NOMO-1 (cell line): ENCODE measurements around the gene IGSF3.
"Not testable (repeated sequence)": the region's sequence is repeated elsewhere in the genome, so short reads cannot be mapped to it uniquely, and the experiment has no call there.

ENCODE experiments used
- DNase-seq, 2 experiments: peaks; one replicate each; lab custom pipeline; 2025; ENCODE audit not compliant: unreplicated experiment in 2 of 2; lab: John Stamatoyannopoulos, UW

IGSF3 gene

DNA sequence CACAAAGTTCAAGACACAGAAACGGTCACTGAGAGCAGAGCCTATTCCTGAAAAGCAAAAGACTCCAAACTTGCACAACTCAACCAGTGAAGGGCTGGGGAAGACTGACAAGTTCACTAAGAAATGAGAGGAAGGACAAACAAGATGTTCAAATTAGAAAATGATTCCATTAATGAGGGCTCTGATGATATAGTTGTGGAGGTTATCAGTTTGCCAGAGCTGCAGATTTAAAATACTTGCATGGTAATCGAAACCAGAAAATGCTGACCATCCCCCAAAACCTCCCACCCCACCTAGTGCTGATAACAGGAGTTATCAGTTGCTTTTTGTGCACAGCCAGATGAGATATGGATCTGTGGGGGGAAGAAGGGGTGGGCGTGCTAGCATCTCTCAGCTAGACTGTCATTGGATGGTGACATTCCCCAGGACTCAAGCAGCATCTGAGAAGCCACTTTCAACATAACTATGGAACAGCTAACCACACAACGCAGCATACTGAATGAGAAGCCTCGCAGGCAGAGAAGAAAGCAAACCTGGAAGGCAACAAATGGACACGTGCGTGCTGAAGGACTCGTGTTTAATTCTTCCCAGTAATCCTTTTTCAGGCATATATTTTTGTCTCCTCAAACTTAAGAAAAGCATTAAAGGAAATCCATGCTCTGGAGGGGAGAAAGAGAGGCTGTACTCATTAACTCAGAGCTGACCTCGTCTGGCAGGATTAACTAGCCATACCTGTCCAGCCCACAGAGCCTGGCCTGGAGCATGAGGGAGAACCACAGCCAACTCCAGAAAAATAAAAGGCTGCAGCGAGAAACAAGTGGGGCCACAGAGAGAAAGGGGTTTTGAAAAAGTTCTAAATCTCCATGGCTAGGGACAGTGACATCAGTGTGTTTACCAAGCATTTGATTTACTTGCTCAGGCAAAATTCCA lies 35.3 kb downstream of the IGSF3 start:
- DNase-seq, result not testable (repeated sequence)

DNA sequence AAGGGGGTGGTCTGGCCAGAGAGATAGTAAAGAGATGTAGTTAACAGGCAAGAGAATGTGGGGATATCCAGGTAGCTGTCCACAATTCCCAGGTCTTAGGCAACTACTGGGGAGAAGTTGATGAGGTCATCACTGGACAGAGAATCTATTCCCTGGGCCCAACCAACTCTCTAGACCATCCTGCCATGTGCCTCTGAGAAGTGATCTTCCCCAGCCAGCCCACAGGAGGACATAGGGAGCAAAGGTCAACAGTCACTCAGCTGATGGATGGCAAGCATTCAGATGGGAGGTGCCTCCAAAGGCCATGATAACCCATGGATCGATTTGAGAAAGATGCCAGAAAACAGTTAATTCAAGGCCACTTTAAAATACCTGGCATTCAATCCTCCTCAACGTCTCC lies 36.0 kb downstream of the IGSF3 start:
- DNase-seq, result not testable (repeated sequence)

DNA sequence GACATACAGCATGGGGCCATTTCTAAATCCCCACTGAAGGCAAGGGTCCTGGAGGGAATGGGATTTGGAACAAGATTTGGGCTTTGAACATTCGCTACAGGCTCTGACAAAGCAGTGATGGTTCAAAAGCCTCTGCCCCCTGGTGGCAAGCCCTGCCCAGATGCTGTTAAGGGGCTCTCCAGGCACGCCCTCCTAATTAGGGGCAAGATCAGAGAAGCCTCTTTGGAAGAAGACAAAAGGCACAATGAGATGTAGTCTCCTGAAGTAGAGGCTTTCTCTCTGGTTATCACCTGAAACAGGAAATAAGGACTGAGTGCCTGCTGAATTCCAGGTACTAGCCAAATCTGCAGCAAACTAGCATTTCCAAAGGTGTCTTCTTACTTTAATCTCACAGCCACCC lies 37.5 kb downstream of the IGSF3 start:
- DNase-seq, result not testable (repeated sequence)

DNA sequence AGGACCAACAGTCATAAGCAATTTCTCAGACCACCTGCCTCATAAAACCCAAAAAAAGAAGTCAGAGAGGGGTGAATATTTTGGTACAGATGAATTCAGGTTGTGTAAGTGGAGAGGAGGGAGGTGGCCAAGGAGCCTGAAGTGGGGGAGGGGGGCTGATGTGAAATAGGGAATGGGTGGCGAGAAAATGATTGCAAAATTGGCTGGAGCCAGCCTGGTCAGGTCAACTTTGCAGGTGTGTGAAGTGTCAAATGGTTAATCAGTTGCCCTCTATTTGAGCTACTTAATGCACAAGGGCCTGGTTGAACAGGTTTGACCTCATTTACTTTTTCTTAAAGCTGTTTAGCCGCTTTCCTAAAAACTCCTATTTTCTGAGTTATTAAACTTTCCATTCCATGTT lies 38.1 kb downstream of the IGSF3 start:
- DNase-seq, result not testable (repeated sequence)

DNA sequence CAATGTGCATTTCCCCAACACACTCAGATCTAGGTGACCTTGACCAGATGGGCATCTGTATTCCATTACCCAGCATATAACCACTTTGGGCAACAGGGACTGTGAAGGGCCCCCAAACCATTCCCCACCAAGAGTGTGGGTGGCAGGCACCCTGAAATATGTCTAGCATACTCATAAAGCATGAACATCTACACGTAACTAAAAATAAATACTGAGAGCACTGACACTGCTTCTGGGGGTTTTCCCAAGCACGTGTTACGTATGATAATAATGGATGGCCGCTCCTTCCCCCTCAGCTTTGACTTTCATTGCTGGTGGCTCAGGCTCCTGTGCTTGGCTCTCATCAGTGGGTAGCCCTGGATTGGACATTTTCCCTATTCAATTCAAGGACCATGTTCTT lies 39.1 kb downstream of the IGSF3 start:
- no peak for DNase-seq

DNA sequence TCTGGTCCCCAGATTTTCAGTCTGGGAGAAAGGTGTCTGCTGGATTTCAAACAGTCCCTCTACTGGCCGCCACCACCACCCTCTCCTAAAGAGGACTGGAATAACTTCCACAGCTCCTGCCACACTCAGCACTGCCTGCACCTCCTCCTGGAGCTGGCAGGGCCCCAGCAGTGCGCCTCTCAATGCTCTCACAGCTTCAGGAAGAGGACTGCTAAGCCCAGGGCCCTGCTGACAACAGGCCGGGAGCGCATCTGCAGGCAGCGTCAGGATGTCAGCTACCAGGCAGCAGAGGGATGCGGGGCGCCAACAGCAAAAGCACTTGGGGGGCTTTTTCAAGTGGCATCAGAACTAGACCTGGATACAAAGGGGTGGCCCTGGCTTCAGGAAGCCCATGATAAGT lies 40.2 kb downstream of the IGSF3 start:
- not testable (repeated sequence) for DNase-seq

DNA sequence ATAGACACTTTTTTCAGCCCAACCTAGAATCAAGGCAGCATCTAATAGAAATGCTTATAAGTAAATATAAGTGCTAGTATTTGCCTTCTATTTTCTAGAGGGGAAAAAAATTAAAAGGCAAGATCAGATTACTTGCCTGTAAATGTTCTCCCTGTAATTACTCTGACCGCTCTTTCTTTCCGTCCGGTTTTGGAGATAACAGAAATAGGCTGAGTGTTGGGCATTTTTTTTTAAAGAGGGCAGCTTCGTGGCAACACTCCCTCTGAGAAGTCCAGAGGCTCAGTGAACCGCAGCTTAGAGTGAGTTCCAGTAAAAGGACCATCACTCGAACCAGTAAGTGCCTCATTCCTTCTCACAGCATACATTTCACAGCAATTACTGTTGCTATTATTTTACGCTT lies 40.6 kb downstream of the IGSF3 start:
- DNase-seq, result not testable (repeated sequence)

DNA sequence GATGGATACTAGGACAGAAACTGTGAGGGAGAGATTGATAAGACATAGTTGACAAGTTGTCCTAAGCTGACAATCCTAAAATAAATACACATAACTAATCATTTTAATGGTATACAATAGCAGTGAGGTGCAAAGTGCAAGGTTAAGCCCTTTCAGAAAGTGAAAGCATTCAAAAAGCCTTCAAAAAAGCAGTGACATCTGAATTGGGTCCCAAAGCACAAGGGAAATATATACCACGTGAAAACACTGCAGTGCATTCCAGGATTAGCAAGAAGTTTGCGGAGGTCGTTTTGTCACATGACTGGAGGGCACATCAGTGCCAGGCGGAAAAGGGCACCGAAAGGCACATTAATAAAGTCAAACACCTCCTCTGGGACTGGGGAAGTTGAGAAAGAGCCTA lies 42.4 kb downstream of the IGSF3 start:
- not testable (repeated sequence) for DNase-seq

DNA sequence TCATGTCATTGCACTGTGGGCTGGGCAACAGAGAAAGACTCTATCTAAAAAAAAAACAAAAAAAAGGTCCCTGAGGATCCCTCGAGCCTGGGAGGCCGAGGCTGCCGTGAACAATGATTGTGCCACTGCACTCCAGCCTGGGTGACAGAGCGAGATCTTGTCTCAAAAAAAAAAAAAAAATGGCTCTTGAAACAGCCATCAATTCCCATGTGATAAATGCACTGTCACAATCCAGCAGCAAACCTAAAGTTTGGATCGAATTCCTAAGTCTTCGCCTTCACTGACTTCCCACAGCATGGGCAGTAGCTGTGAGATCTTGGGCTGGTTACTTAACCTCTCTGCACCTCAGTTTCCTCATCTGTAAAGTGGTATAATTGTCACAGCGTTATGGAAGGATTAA lies 43.5 kb downstream of the IGSF3 start:
- DNase-seq, result no peak

DNA sequence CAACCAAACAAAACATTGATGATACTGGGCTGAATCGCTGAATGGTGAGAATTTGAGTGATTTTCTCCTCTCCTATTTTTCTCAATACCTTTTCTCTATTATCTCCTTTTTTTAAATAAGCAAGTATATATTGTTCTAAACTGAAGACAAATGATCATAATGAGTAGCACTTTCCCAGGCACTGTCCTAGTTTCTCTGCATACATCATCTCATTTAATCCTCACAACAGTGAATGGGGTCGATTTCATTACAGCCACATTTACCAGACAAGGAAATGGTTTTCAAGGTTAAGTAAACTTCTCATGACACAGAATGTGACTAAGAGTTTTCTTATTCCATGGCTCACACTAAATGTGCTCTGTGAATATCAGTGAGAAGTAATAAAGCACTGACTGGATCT lies 45.0 kb downstream of the IGSF3 start:
- not testable (repeated sequence) for DNase-seq

DNA sequence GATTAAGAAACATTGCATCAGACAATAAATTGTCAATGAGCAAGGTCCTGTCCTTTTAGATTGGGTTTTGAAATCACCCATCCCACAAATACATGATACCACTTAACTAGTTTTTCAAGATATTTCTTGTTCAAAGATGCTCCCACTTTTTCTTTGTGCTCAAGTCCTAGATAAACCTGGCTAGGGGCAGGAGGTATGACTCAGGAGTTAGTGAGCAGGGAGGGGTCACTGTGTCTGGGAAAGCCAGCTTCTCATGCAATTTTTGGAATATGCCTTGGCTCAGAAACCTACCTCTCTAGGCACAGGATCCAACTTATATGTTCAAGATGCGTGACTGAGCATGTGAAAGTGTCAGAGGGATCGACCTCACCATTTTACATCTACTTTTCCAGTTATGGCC lies 45.8 kb downstream of the IGSF3 start:
- DNase-seq, result not testable (repeated sequence)

DNA sequence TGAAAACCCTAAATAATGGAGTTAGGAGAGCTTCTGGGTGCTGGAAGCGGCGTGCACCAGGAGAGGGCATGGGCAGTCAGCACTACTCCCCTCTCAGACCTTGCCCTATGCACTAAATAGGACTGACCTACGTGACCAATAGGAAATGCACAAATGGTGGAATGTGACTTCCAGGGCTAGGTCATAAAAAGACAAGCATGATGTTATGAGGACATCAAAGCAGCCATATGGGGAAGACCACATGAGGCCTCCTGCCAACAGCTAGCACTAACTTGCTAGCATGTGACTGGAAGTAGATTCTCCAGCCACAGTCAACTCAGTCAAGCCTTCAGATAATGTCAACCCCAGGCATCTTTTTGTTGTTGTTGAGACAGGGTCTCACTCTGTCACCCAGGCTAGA lies 47.1 kb downstream of the IGSF3 start:
- DNase-seq, result not testable (repeated sequence)

DNA sequence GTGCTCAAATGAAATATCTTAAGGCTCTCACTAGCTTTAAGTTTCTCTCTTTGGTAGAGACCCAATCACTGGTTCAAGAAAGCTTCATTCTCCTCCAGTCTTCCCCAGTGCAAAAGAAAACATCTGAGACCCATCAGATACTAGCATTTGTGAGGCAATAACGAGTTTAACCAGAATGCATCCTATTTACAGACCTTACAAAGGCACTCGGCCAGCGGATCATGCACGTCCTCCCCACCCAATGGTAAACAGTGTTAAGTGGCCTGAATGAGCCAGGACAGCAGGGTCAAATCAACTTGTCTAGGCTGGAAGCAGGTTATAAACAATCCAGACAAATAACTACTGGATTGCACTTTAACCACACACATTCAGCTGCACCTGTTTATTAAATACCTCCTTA lies 48.4 kb downstream of the IGSF3 start:
- DNase-seq, result not testable (repeated sequence)

DNA sequence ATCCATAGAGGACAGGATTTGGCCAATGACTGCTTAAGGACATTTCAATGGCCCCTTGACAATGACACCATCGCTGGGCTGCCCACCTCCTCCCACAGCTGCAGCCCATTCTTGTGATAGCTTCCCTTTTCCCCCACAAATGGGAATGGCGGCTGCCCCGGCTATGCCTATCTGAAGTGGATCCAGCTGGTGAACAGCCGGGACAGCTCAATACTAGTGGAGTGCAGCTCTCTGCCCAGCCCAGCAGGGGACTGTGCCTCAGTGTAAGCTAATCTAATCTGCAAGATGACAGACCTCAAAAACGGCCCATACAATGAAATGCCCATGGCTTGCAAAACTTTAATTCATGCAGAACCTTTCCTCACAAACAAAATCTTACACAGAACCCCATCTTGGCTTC lies 49.7 kb downstream of the IGSF3 start:
- not testable (repeated sequence) for DNase-seq

DNA sequence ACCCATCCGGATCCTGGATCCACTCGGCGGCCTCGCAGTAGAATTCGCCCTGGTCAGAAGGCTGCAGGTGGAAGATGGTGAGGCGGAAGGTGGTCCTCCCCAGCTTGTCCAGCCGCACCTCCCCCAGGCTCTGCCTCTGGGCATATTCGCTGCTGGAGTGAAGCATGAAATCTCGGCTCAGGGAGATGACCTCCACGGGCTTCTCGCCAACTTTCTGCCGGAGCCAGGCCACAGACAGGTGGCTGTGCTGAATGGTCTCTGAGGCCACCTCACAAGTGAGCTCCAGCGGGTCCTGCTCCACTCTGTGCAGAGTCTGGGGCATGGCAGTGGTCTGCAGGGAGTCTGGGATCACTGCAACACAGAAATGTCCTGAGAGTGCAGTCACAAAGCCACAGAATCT lies 53.7 kb downstream of the IGSF3 start:
- not testable (repeated sequence) for DNase-seq

DNA sequence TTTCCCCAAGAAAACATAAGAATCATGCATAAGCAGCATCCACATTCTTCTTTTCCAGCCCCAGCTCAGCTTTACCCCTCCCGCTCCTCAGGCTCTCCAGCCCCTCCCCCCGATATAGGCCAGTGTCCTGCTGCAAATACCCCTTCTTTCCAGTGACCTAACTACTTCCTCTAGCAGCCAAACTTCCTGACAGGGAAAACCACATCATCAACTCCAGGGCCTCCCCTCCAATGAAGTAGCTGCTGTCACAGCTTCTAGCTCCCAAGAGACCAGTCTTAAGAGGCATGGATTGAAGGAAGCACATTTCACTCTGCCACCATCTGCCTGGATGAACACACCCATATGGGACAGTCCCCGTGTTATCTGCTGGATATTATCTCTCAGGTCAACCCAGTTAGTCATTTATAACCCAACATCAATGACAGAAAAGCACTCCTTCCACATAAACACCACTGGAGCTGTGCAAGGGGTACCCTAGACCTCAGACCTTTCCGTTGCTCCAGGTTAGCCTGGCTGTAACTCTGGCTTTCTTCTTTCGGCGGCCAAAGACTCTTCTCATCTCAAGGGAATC lies 57.6 kb downstream of the IGSF3 start:
- DNase-seq, result not testable (repeated sequence)

DNA sequence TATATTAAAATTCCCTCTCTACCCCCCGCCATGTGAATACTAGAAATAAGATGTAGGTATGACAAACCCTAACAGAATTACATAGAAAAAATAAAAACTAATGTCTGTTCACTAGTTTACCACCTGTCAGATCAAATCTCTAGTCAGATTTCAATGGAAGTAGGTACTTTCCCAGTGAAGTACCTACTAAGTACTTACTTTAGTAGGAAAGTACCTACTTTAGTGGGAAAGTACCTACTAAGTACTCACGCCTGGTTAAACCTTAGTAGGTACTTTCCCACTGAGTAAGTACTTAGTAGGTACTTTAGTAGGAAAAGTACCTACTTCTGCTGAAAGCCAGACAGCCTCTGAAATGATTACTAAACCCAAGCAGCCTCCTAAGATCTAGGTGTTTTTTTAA lies 58.7 kb downstream of the IGSF3 start:
- not testable (repeated sequence) for DNase-seq

DNA sequence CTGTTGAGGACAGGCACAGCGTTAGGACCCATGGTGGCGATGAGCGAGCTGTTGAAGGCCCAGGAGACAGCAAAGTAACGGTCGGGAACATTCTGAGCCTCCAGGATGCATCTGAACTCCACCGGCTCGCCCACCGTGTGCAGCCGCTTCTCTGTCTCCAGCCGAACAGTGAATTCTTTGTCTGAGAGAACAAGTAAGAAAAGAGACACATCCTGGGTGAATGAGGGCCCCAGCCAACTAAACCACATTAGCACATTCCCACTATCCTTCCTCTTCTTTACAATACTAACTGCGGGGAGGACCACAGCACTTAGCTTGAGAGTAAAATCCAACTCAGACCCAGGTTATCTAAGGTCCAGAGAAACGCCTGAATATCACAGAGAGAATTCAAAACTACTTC lies 59.4 kb downstream of the IGSF3 start:
- not testable (repeated sequence) for DNase-seq

DNA sequence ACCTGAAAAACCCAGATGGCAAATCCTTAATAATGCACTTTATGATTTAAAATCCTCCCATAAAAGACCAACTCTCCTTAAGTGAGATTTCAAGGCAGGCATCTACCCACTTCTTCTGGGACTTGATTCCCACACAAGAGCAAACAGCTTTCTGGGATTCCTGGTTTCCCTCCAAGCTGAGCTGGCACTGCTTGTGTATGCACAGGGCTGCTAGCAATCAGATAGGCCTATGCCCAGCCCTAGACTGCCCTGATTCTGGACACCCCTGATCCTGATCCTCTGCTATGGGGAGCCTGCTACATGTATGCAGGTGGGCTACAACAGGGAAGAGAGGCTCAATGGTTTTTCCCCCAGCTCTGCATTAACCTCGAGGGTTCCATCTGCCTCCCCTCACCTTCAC lies 60.1 kb downstream of the IGSF3 start:
- not testable (repeated sequence) for DNase-seq

DNA sequence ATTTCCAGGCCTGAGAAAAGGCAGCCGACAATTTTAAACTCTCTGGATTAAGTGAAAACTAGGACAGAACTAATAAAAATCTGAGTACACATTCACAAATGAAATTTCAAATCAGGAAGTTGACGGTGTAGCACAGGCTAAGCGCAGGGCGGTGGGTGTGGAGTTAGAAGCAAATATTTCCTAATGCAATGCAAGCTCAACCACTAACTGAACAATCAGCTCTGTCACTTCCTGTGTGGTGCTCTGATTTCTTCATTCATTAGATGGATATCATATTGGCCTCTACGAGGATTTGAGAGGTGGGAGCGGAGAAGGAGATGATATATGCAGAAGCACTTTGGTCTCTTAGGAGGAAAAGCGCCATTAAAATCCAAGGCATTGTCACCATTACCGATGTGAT lies 61.5 kb downstream of the IGSF3 start:
- peak; percentile 75 to 93 for DNase-seq

DNA sequence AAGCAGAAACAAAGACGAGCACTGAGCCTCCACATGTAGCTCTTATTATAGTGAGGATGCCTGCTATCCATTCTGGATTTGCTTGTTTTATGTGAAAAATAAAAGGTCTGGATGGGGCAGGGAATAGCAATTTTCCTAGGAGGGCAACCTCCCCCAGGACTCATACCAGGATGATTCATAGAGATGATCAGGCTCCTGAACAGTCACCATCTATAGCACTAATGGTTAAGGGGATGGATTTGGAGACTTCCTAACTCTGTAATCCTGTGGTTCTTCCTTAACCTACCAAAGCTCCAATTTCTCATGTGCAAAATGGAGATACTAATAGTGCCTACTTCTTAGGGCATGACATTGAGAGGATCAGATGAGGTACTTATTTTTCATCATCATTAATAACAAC lies 62.2 kb downstream of the IGSF3 start:
- DNase-seq, result no peak

DNA sequence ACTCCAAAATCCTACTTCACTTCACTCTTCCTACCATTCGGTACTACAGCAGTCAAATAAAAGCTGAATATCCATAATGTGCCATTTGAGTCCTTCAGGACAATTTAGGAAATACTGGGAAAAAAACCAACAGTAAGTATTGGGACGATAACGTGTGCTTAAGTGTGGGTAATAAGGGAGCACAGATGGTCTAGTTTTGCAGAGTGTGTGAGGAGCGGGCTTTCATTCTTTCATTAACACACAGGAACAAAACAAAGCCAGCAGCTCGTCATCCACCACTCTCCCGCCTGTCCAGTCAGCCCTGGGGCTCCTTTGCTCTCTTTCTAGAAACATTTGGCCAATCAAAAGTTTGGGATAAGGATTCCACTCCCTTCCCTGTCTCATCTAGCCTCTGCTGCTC lies 63.1 kb downstream of the IGSF3 start:
- DNase-seq, result not testable (repeated sequence)
